ENCODE measurements around the gene POLR3C.

Gene POLR3C

GRCh38 chr1:145863282-145864018 lies 39.5 kb downstream of the POLR3C start:
- no peak for DNase-seq (ENCODE audit: low read depth in 1 of 2, low spot score in 1 of 2)

DNA sequence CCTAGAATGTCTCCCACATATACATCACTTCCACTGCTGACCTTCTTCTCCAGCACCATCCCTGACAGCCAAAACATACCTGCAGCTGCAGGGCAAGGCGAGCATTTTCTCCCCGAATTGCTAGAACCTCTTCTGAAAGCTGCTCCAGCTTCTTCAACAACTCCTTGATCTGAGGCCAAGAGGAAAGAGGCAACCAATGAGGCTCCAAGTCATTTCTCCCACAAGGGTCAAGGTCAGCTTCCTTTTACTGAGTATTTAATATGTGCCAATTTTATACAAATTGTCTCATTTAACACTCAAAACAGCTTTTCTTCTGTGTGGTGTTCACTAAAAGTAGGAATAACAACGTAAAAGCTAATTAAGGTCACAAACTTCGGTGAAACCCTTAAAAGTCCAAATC lies 44.2 kb downstream of the POLR3C start:
- no peak for DNase-seq (ENCODE audit: low read depth in 1 of 2, low spot score in 1 of 2)

DNA sequence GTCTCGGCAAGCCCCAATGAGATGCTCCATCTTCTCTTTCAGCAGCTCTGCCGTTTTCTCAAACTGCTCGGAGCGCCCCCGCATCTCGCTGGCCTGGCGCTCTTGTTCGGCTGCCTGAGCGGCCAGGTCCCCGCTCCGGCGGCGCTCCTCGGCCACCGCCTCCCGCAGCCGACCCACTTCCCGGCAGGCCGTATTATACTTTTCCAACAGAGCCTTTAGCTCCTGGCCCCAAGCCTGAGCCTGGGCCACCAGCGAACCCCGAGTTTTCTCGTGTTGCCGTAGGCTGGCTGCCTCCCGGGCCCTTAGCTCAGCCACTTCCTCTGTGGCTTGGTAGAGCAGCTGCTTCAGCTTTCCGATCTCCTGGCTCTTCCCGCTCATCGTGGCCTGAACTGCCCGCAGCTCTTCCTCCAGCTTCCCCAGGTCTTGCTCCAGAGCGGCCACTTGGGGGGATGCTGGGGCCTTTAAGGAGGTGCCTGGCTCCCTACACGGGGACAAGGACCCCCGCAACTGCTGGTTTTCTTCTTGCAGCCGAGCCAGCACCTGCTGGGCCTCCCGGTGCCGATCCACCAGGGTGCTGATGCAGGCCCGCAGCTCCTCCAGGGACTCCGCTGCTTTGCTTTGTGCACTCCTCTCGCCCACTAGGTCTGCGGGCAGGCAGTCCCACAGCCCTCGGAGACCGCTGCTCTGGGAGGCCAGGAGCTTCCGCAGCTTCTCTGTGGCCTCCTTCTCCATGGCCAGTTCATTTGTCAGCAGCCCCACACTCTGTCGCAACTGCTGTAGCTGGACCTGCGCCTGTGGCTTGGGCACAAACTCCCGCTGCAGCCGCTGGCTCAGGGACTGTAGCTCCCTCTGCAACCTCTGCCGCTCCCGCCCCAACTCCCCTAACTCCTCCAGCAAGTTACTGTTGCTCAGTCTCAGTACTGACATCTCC lies 48.3 kb downstream of the POLR3C start:
- peak in 1 of 2 donors; percentile 9 for DNase-seq (ENCODE audit: low read depth in 1 of 2, low spot score in 1 of 2)

- DNase-seq (ENCODE audit: low read depth in 1 of 2, low spot score in 1 of 2), result no peak
Observed at GRCh38 chr1:145874646-145875045, 50.6 kb downstream of the POLR3C start.

DNA sequence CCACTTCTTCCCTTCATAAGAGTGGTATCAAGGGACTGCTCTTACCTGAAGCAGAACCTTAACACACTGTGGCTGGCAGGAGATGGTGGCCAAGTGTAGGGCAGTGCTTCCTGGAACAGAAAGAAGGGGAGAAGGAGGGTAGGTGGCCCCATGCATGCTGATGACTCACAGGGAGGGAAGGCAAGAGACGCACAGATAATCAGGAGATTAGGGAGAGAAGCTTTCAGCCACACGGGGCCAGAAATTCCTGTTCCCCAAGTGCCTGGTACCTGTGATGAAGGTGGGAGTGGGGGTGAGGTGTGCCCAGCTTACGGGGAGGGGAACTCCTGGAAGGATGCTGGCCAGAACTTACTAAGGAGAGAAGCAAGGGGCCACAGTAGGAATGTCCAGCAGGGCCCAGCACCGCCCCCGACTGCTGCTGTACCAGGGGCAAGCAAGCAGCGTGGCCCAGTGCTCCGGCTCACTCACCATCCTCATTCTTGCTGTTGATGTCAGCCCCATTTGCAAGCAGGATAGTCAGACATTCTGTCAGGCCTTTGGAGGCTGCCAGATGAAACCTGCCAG lies 54.0 kb downstream of the POLR3C start:
- no peak for DNase-seq (ENCODE audit: low read depth in 1 of 2, low spot score in 1 of 2)

GRCh38 chr1:145878724-145879123 lies 54.7 kb downstream of the POLR3C start:
- no peak for DNase-seq (ENCODE audit: low read depth in 1 of 2, low spot score in 1 of 2)

DNA sequence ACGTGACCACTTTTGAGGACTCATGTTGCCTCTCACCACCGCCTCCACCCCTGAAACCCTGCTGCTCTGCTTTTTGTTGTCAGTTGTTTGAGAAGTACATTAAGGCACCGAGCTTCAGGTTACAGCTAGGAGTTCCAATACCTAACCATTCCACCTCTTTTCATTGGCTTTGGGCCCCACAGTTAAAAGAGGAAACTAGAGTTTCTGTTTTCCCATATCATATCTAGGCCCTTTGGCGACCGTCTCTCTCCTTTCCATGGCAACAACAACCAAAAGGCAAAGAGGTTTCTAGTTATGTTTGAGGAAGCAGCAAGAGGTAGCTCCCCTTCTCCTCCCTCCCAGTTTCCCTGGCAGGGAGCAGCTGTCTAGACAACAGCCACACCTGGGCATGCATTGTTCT lies 55.8 kb downstream of the POLR3C start:
- no peak for DNase-seq (ENCODE audit: low read depth in 1 of 2, low spot score in 1 of 2)

- DNase-seq (ENCODE audit: low read depth in 1 of 2, low spot score in 1 of 2), result no peak
Observed at GRCh38 chr1:145884675-145885074, 60.7 kb downstream of the POLR3C start.

DNA sequence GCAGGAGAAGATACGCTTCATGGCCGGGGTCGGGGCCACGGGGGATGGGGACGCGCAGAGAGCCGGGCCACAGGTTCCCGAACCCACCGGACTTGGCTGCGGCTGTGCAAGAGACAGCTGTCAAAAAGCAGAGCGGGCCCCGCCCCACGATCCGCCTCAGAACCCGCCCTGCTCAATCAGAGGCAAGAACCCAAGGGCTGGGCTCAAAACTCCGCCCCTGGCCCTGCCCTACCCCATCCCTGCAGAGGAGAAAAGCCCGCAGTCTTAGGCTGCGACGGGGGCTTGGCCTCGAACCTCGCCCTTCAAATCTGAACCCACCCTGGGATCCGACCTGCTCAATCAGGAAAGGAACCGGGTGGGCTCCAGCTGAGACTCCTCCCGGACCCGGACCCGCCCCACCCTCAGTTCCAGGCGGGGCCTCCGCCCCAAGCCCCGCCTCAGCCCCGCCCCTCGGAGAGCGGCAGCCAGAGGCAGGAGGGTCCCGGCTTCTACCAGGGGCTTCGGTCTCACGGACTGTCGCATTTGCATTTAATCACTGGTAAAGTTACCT lies 61.8 kb downstream of the POLR3C start, which contains the start of gene ANKRD35:
Gene ANKRD35 (minus strand): TSS at position 129 of the 550 bp plus-strand sequence. CDS start 108 bp downstream, at position 21.
- peak; percentile 74 to 75 for DNase-seq (ENCODE audit: low read depth in 1 of 2, low spot score in 1 of 2)

GRCh38 chr1:145886390-145886789 lies 62.4 kb downstream of the POLR3C start:
- DNase-seq (ENCODE audit: low read depth in 1 of 2, low spot score in 1 of 2), result no peak

DNA sequence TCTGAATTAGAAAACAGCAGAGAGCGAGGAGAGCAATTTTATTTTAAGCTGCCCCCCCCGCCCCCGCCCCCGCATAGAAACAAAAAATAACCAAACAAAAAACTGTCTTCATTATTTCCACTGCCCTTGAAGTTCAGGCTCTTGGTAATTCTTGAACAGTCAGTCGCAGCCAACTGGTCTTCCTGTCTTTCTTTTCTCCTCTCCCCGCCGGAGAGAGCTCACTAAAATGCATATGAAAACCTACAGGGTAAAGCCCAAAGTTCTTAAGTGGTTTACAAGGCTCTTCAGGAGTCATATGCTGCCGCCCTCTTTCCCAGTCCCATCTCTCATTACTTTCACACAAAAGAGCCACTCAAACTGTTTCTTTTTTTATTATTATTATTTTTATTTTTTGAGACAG lies 62.8 kb downstream of the POLR3C start:
- DNase-seq (ENCODE audit: low read depth in 1 of 2, low spot score in 1 of 2), result no peak

GRCh38 chr1:145887631-145888030 lies 63.6 kb downstream of the POLR3C start:
- DNase-seq (ENCODE audit: low read depth in 1 of 2, low spot score in 1 of 2), result no peak

- no peak for DNase-seq (ENCODE audit: low read depth in 1 of 2, low spot score in 1 of 2)
Observed at GRCh38 chr1:145889722-145890121, 65.7 kb downstream of the POLR3C start.

DNA sequence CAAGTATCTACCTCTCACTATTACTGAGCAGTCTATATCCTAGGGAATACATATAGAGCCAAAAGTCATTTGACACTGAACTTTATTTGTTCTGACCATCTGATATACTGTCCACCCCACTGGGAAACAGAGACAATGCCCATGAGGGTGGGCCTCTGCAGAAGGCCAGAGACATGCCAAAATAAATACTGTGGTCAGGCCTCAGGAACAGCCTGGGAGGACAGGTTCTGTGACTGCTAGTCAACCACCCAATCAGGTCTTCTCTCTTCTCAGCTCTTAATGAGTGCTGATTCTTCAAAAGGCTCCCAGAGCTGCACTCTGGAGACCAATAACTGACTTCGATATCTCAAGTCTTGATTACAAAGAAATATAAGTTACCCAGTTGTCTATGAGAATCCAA lies 67.1 kb downstream of the POLR3C start:
- DNase-seq (ENCODE audit: low read depth in 1 of 2, low spot score in 1 of 2), result no peak

DNA sequence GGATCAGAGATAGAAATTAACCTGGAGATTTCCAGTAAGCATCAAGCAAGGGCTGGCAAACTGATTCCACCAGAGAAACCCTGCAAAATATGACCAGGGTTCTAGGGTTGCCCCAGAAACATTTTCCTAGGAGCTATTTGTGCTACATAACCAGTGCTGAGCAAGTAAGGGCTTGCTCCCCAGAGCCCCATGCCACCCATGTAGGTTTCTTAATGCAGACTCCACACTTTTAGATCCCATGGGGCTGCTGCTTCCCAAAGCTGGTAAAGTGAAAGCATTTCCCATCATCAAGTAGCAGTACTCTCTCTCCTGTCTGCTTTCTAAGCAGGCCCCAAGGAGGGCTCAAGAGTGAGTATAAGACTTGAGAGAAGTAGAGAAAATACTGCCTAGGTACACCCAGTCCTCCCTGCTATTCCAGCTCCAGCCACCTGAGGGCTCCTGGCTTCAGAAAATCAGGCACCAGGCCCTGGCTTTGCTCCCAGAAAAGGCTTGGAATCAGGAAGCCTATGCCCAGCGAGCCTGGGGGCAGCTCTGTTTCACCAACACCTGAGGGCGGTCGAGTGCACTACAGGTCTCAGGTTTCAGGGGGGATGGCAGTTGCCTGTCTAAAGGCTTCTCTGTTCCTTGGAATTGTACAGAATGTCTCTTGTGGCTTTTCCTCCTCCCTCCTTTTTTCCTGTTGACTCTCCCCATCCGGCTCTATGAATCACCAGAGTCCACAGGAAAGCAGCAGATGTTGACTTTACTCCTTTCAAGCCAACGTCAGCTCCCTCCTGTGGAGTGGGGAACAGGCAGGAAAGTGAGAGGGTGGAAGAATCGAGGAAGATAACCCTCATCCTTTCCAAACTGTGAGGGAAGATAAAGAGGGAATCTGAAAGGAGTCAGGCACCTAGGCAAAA lies 67.8 kb downstream of the POLR3C start:
- DNase-seq (ENCODE audit: low read depth in 1 of 2, low spot score in 1 of 2), result peak; percentile 21 to 25

DNA sequence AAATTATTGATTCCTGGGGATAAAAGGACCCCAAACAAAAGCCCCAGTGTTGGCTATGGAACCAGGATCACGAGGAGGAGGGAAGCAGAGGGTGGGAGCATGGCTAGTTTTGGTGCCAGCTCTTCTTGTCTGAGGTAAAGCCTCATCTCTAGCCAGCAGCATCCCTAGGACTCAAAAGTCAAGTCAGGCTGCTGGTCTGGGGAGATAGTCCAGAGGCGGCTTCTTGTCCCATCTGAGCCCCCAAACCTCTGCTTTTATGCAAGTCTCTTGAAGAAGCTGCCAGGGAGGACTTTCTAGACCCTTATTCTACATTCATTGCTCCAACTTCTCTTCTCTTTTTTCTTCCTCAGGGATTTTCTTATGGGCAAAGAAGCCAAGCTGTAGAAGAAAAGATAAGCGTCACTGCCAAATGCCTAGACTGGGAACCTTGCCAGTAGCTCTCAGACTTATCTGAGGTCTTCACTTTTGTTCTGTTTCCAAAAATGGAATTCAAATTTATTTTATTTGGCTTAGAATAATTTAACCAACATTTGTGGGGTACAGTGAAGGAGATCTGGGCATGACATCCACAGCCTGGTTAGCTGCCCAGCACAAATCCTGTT lies 68.6 kb downstream of the POLR3C start:
- DNase-seq (ENCODE audit: low read depth in 1 of 2, low spot score in 1 of 2), result no peak

DNA sequence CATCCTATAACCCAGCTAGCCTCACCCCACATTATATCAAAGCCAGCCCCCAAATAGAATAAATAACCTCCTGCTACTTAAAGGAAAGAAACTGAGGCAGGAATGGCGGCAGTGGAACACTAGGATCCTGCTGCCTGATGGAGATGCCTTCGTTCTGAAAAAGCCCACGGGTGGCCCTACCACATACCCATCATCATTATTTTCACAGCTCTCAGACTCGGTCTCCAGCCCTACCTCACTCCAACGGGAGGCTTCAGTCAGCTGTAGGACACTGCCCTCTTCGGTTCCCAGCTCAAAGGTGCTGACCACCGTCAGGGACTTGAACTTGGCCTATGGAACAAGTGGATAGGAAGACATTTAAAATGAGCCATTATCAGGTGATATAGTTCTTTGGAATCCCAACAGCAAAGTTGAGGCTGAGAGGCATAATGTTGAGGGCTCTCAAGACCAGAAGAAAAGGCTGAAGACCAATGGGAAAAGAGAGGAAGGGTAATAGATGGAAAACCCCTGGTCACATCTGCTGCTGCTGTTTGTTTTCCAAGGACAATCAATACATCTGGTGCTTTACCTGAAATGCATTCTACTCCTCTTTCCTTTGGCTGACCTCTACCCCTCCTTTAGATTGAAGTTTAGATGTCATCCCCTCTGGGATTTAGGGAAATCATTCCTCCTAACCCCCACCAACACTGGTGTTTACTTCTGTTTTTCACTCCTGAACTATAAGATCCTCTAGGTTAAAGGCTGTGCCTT lies 69.5 kb downstream of the POLR3C start:
- no peak for DNase-seq (ENCODE audit: low read depth in 1 of 2, low spot score in 1 of 2)
